SU-DHL-6 (cell line): ENCODE results near the gene NUP153.

Experiments used
- H2AFZ ChIP-seq: fragments of 200-600 bp; sonication (generic); 2 replicates; pipeline ENCODE4 v1.6.1; 2014; ENCODE audit warnings: low read depth, mild to moderate bottlenecking, moderate library complexity, mixed read lengths, antibody characterized with exemption, low read length; ENCODE audit not compliant: severe bottlenecking
- H3F3A ChIP-seq: fragments of 200-600 bp; shearing (Covaris generic); 2 replicates; pipeline ENCODE4 v1.6.0; 2016; ENCODE audit warnings: antibody characterized with exemption, mild to moderate bottlenecking; ENCODE audit not compliant: insufficient read depth
- H3K27ac ChIP-seq: fragments of 200-600 bp; sonication (generic); 2 replicates; pipeline ENCODE4 v1.5.1; 2016; ENCODE audit warnings: low read depth, mild to moderate bottlenecking, low read length, moderate library complexity, mixed read lengths
- H3K27me3 ChIP-seq: fragments of 200-600 bp; sonication (generic), shearing (Covaris generic); 2 replicates; pipeline ENCODE4 v1.6.0; 2014; ENCODE audit warnings: mild to moderate bottlenecking, low read length
- H3K36me3 ChIP-seq: fragments of 200-600 bp; sonication (generic); 2 replicates; pipeline ENCODE4 v1.6.1; 2014; ENCODE audit warnings: mild to moderate bottlenecking, low read length, mixed read lengths
- H3K4me2 ChIP-seq: fragments of 300-600, 200-600 bp; shearing (Covaris generic), sonication (generic); 2 replicates; pipeline ENCODE4 v1.6.0; 2014; ENCODE audit warnings: low read length, low read depth, mild to moderate bottlenecking; ENCODE audit not compliant: poor library complexity, severe bottlenecking
- H3K4me3 ChIP-seq: fragments of 200-600 bp; sonication (generic); 2 replicates; pipeline ENCODE4 v1.5.1; 2014; ENCODE audit warnings: antibody characterized with exemption, low read length, mild to moderate bottlenecking, mixed read lengths; ENCODE audit not compliant: insufficient read depth, poor library complexity, severe bottlenecking
- H3K79me2 ChIP-seq: fragments of 200-600 bp; sonication (generic); 2 replicates; pipeline ENCODE4 v1.6.1; 2014; ENCODE audit warnings: mild to moderate bottlenecking, low read length, moderate library complexity; ENCODE audit not compliant: insufficient read depth
- H3K9ac ChIP-seq: fragments of 200-600 bp; sonication (generic); 2 replicates; pipeline ENCODE4 v1.7.0; 2014; ENCODE audit warnings: mild to moderate bottlenecking, low read length
- H3K9me2 ChIP-seq: fragments of 200-600 bp; sonication (generic); replicated peaks from 2 replicates; pipeline ENCODE4 v1.6.1; 2014; ENCODE audit warnings: low read length; ENCODE audit not compliant: insufficient read depth
- H3K9me3 ChIP-seq: fragments of 200-600 bp; sonication (generic); 2 replicates; pipeline ENCODE4 v1.6.1; 2014; ENCODE audit warnings: low read length, mixed read lengths; ENCODE audit not compliant: insufficient read depth
- H4K20me1 ChIP-seq: fragments of 200-600 bp; sonication (generic); 2 replicates; pipeline ENCODE4 v1.6.1; 2014; ENCODE audit warnings: low read depth, mild to moderate bottlenecking, antibody characterized with exemption, low read length, moderate library complexity, mixed read lengths
- EZH2phosphoT487 ChIP-seq: fragments of 200-600 bp; sonication (generic), shearing (Covaris generic); conservative IDR thresholded peaks from 2 replicates; pipeline ENCODE4 v1.6.1; 2018; ENCODE audit warnings: mild to moderate bottlenecking, antibody characterized with exemption, low read length, moderate library complexity, mixed read lengths
- TF ChIP-seq, protein P1 (sequence below): fragments of 200-600 bp; sonication (generic); IDR thresholded peaks from one replicate; pipeline ENCODE4 v1.5.1; 2017; ENCODE audit warnings: antibody characterized with exemption, mild to moderate bottlenecking, low read length, moderate library complexity; ENCODE audit not compliant: insufficient read depth, poor library complexity, severe bottlenecking

The NUP153 gene

DNA sequence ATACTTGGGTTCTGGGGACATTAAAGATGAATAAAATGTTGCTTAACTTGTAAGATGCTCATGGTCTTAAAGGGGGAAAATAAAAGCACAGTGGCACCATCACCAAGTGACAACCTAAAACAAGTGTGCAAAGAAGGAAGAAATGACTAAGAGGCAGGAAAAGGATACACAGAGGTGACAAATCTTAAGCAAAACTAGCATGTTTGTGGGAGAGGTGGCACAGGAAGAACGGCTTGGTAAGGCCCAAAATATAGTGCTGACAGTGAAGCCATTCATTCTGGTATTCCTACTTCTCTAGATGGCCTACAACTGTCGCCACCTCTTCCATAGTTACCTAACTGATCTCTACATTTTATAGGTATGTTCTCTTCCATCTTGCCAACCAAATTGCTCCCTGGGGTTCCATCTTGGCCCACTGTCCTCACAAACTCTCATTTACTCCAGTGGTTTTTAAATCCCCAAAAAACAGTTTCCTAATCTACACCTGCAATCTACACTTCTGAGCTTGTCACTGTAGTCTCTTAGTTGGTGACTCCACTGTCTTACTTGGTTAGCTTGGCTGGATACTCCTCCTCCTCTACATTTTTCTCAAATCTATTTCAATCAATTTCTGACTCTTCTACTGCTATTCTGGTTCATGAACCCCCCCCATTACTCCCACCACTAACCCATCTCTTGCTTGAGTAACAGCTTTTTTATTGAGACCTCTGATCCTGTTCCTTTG lies 73.1 kb downstream of the NUP153 start:
- Histone ChIP-seq H3K4me2 (no peak overlapping the region), H3K79me2 (peaks cover 95% of the 10 kb centered on the region), H3K9me2 (no peaks in the 10 kb centered on the region), H2AFZ (no peak overlapping the region), H3K36me3 (peaks cover 78% of the 10 kb centered on the region), H3K4me3 (no peak overlapping the region), H3K27ac (no peak overlapping the region), H3F3A (peaks cover 27% of the 10 kb centered on the region), H3K27me3 (no peaks in the 10 kb centered on the region), H3K9me3 (no peaks in the 10 kb centered on the region), H4K20me1 (peaks cover 50% of the 10 kb centered on the region), H3K9ac (no peak overlapping the region)
- no peak for TF ChIP-seq EZH2phosphoT487
- TF ChIP-seq, protein P1, sequence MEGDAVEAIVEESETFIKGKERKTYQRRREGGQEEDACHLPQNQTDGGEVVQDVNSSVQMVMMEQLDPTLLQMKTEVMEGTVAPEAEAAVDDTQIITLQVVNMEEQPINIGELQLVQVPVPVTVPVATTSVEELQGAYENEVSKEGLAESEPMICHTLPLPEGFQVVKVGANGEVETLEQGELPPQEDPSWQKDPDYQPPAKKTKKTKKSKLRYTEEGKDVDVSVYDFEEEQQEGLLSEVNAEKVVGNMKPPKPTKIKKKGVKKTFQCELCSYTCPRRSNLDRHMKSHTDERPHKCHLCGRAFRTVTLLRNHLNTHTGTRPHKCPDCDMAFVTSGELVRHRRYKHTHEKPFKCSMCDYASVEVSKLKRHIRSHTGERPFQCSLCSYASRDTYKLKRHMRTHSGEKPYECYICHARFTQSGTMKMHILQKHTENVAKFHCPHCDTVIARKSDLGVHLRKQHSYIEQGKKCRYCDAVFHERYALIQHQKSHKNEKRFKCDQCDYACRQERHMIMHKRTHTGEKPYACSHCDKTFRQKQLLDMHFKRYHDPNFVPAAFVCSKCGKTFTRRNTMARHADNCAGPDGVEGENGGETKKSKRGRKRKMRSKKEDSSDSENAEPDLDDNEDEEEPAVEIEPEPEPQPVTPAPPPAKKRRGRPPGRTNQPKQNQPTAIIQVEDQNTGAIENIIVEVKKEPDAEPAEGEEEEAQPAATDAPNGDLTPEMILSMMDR, result no peak

DNA sequence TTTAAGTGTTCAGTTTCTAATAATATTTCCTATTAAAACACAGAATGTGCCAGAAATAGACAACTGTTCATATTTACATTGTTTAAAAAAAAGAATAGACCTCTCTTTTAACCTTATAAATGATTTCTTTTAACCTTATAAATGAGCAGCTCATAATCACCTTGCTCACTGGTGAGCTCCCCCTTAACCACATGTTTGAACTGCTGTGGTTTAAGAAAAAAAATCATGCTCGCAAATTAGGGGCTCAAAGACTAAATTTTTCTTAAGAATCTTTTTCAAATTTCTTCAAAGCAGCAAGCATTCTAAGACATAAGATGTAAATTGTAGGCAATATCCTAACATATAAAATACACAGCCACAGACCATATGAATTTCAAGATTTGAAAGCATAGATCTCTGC lies 73.8 kb downstream of the NUP153 start:
- peaks cover 78% of the 10 kb centered on the region for H3K36me3 ChIP-seq
- no peaks in the 10 kb centered on the region for H3K9me2 ChIP-seq
- H2AFZ ChIP-seq, result no peak overlapping the region
- no peaks in the 10 kb centered on the region for H3K27me3 ChIP-seq
- TF ChIP-seq, protein P1, result no peak
- no peak for TF ChIP-seq EZH2phosphoT487
- H3K79me2 ChIP-seq, result peaks cover 93% of the 10 kb centered on the region
- H3K9ac ChIP-seq, result no peak overlapping the region
- H3K4me3 ChIP-seq, result no peak overlapping the region
- H3K27ac ChIP-seq, result no peak overlapping the region
- H4K20me1 ChIP-seq, result peaks cover 48% of the 10 kb centered on the region
- no peaks in the 10 kb centered on the region for H3K9me3 ChIP-seq
- H3K4me2 ChIP-seq, result no peak overlapping the region
- H3F3A ChIP-seq, result peaks cover 21% of the 10 kb centered on the region

DNA sequence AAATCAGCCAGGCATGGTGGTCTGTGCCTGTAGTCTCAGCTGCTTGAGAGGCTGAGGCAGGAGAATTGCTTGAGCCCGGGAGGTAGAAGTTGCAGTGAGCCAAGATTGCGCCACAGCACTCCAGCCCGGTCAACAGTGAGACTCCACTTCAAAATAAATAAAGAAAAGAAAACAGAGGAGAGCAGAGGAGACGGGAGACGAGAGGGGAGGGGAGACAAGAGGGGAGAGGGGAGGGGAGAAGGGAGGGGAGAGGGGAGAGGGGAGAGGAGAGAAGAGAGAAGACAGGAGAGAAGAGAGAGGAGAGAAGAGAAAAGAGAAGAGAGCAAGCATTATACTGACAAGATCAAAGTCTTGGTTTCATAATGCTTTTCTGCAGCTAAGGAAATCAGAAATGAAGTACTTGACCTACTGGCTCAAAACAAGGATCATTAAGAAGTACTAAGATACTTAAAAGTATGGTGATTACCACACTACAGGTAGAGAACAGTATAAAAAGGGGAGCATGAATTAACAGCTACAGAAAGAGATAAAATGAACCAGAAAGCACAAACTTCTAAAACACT lies 76.1 kb downstream of the NUP153 start:
- H3F3A ChIP-seq, result peaks cover 24% of the 10 kb centered on the region
- peaks cover 93% of the 10 kb centered on the region for H3K79me2 ChIP-seq
- no peak overlapping the region for H3K9ac ChIP-seq
- H3K9me2 ChIP-seq, result no peaks in the 10 kb centered on the region
- no peak overlapping the region for H3K27ac ChIP-seq
- H3K27me3 ChIP-seq, result no peaks in the 10 kb centered on the region
- no peaks in the 10 kb centered on the region for H3K9me3 ChIP-seq
- TF ChIP-seq EZH2phosphoT487, result no peak
- TF ChIP-seq, protein P1, result no peak
- H3K4me3 ChIP-seq, result no peak overlapping the region
- peaks cover 56% of the 10 kb centered on the region for H4K20me1 ChIP-seq
- no peak overlapping the region for H2AFZ ChIP-seq
- H3K4me2 ChIP-seq, result no peak overlapping the region
- peaks cover 79% of the 10 kb centered on the region for H3K36me3 ChIP-seq
